ENCODE results near the gene CAPN15. TPM values are rescaled to one million over a fixed set of nuclear protein-coding genes. Genes with fewer than 3 reads are reported as not detected.

CAPN15 gene
- total and polyA plus RNA-seq, 9 of the 15 experiments (the other 6 are each of a cell fraction or from before 2014, with no cell fraction given): 0.62 to 111 (median 14.2) TPM

DNA sequence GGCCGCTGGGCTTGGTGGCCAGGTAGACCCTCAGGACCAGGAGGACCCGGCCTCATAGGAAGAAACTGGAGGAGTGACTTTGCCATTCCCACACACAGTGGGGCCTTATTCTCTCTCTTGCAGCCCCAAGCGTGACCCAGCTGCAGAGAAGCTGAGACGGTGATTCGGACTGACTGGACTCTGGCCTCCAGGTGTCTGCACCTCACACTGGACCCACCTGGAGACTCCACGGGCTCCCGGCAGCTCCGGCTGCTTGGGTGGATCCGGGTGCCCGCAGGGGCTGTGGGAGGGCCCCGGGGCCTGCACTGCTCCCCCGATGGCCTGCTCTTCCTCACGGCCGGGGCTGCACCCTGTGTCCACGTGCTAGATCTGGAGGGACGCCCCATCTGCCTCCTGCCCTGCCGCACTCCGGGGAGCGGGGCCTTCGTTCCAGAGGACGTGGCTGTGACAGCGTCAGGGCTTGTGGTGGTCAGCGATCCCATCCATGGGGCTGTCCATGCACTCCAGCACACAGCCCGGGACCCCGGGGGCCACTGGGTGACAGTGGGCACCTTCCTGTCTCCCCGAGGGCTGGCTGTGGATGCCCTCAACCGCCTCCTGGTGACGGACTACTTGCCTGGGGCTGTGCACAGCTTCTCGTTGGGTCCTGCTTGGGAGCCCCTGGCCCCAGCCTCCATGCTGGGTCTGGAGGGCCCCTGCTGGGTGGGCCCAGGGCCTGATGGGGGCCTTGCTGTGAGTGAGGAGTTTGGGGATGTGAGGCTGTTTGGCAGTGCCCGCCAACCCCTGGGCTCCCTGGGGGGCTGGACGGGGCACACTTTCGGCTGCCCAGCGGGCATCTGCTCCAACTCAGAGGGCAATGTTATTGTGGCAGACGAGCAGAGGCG, 40.1 kb downstream of the CAPN15 start (continued):
- TF ChIP-seq CBFA2T2 (conservative IDR thresholded peaks at IDR 0.05) (no peak), HNRNPUL1 (IDR thresholded peaks at IDR 0.05; ENCODE audit: low read length) (no peak), SMARCC2 (IDR thresholded peaks at IDR 0.05; ENCODE audit: low read depth) (no peak), TEAD4 (IDR thresholded peaks at IDR 0.05; ENCODE audit: low read length) (no peak), TEAD4 (CRISPR knock-in tag; IDR thresholded peaks at IDR 0.05; ENCODE audit: borderline replicate concordance) (no peak), ZNF408 (CRISPR knock-in tag; IDR thresholded peaks at IDR 0.05; ENCODE audit: low read depth) (no peak), HDAC3 (IDR thresholded peaks at IDR 0.05; ENCODE audit: borderline replicate concordance, partially characterized antibody) (no peak), ATF1 (CRISPR knock-in tag; IDR thresholded peaks at IDR 0.05) (no peak), ATF1 (tag; IDR thresholded peaks at IDR 0.05) (no peak; the same call in 1 of the 2 replicates), DIDO1 (tag; IDR thresholded peaks at IDR 0.05; ENCODE audit: low read depth) (no peak), SMAD3 (CRISPR knock-in tag; conservative IDR thresholded peaks at IDR 0.05) (no peak)
- TF ChIP-seq, protein P1, sequence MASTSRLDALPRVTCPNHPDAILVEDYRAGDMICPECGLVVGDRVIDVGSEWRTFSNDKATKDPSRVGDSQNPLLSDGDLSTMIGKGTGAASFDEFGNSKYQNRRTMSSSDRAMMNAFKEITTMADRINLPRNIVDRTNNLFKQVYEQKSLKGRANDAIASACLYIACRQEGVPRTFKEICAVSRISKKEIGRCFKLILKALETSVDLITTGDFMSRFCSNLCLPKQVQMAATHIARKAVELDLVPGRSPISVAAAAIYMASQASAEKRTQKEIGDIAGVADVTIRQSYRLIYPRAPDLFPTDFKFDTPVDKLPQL (IDR thresholded peaks at IDR 0.05; ENCODE audit: extremely low read depth, insufficient read length): no peak
- TF ChIP-seq, protein P2, sequence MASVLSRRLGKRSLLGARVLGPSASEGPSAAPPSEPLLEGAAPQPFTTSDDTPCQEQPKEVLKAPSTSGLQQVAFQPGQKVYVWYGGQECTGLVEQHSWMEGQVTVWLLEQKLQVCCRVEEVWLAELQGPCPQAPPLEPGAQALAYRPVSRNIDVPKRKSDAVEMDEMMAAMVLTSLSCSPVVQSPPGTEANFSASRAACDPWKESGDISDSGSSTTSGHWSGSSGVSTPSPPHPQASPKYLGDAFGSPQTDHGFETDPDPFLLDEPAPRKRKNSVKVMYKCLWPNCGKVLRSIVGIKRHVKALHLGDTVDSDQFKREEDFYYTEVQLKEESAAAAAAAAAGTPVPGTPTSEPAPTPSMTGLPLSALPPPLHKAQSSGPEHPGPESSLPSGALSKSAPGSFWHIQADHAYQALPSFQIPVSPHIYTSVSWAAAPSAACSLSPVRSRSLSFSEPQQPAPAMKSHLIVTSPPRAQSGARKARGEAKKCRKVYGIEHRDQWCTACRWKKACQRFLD (CRISPR knock-in tag; IDR thresholded peaks at IDR 0.05): peak; percentile 69; the same call in 1 of the 2 replicates
- TF ChIP-seq, protein P3, sequence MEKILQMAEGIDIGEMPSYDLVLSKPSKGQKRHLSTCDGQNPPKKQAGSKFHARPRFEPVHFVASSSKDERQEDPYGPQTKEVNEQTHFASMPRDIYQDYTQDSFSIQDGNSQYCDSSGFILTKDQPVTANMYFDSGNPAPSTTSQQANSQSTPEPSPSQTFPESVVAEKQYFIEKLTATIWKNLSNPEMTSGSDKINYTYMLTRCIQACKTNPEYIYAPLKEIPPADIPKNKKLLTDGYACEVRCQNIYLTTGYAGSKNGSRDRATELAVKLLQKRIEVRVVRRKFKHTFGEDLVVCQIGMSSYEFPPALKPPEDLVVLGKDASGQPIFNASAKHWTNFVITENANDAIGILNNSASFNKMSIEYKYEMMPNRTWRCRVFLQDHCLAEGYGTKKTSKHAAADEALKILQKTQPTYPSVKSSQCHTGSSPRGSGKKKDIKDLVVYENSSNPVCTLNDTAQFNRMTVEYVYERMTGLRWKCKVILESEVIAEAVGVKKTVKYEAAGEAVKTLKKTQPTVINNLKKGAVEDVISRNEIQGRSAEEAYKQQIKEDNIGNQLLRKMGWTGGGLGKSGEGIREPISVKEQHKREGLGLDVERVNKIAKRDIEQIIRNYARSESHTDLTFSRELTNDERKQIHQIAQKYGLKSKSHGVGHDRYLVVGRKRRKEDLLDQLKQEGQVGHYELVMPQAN (IDR thresholded peaks at IDR 0.05; ENCODE audit: borderline replicate concordance): no peak
- TF ChIP-seq, protein P4, sequence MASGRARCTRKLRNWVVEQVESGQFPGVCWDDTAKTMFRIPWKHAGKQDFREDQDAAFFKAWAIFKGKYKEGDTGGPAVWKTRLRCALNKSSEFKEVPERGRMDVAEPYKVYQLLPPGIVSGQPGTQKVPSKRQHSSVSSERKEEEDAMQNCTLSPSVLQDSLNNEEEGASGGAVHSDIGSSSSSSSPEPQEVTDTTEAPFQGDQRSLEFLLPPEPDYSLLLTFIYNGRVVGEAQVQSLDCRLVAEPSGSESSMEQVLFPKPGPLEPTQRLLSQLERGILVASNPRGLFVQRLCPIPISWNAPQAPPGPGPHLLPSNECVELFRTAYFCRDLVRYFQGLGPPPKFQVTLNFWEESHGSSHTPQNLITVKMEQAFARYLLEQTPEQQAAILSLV (tag; IDR thresholded peaks at IDR 0.05): no peak
- TF ChIP-seq, protein P5, sequence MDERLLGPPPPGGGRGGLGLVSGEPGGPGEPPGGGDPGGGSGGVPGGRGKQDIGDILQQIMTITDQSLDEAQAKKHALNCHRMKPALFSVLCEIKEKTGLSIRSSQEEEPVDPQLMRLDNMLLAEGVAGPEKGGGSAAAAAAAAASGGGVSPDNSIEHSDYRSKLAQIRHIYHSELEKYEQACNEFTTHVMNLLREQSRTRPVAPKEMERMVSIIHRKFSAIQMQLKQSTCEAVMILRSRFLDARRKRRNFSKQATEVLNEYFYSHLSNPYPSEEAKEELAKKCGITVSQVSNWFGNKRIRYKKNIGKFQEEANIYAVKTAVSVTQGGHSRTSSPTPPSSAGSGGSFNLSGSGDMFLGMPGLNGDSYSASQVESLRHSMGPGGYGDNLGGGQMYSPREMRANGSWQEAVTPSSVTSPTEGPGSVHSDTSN (CRISPR knock-in tag; IDR thresholded peaks at IDR 0.05; ENCODE audit: low read depth): no peak
- TF ChIP-seq, protein P5 (tag; conservative IDR thresholded peaks at IDR 0.05; ENCODE audit: low read depth): no peak
- TF ChIP-seq, protein P6, sequence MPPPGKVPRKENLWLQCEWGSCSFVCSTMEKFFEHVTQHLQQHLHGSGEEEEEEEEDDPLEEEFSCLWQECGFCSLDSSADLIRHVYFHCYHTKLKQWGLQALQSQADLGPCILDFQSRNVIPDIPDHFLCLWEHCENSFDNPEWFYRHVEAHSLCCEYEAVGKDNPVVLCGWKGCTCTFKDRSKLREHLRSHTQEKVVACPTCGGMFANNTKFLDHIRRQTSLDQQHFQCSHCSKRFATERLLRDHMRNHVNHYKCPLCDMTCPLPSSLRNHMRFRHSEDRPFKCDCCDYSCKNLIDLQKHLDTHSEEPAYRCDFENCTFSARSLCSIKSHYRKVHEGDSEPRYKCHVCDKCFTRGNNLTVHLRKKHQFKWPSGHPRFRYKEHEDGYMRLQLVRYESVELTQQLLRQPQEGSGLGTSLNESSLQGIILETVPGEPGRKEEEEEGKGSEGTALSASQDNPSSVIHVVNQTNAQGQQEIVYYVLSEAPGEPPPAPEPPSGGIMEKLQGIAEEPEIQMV (tag; conservative IDR thresholded peaks at IDR 0.05; ENCODE audit: low read depth): no peak

Measured in K562 (cell line).